ENCODE measurements around the gene DMRT3.
"Not testable (repeated sequence)": the region's sequence is repeated elsewhere in the genome, so short reads cannot be mapped to it uniquely, and the experiment has no call there.

Gene DMRT3

DNA sequence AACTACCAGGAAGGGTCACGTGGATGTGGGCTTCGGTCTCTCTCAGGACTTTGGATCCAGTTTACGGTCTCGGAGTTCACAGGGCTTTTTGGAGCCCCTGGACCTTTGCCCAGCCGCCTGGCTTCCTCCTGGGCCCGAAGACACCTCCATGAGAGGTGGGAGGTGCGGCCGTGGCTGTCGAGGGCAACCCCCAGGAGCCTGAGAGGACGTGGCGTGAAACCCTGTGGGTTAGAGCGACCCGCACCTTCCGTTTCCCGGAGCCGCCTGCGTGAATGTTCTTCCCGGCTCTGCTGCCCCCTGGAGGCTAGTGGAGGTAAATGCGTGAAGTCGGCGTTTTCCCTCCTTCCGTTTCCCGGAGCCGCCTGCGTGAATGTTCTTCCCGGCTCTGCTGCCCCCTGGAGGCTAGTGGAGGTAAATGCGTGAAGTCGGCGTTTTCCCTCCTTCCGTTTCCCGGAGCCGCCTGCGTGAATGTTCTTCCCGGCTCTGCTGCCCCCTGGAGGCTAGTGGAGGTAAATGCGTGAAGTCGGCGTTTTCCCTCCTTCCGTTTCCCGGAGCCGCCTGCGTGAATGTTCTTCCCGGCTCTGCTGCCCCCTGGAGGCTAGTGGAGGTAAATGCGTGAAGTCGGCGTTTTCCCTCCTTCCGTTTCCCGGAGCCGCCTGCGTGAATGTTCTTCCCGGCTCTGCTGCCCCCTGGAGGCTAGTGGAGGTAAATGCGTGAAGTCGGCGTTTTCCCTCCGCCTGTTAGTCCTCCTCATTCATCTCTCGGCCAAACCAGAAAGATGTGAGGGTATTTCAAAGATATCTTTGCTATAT is 22.1 kb downstream of the DMRT3 start:
- not testable (repeated sequence) for DNase-seq (ENCODE audit: low read depth)

- DNase-seq (ENCODE audit: low read depth), result no peak
These were observed 25.4 kb downstream of the DMRT3 start for GRCh38 chr9:1001838-1002237.

DNA sequence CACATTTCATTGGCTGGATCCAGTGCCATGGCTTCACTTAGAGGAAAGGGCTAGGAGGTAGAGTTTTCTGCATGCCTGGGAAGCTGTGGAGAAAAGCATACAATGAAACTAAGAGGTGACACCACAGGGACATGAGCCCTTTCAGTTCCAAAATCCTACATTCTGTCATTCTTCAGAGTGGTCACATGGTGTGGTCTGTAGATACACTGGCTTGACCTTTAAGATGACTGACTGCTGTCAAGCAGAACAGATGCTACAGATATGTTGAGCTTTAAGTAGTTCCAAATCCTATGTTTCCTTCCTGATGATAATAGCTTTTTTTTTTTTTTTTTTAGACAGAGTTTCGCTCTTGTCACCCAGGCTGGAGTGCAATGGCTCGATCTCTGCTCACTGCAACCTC is 26.2 kb downstream of the DMRT3 start:
- DNase-seq (ENCODE audit: low read depth), result no peak

- DNase-seq (ENCODE audit: low read depth), result peak; percentile 41
These were observed 28.7 kb downstream of the DMRT3 start for GRCh38 chr9:1005043-1005667.

- no peak for DNase-seq (ENCODE audit: low read depth)
These were observed 30.9 kb downstream of the DMRT3 start for GRCh38 chr9:1007312-1007711.

GRCh38 chr9:1008216-1008615 is 31.8 kb downstream of the DMRT3 start:
- DNase-seq (ENCODE audit: low read depth), result no peak

- peak; percentile 59 for DNase-seq (ENCODE audit: low read depth)
These were observed 32.7 kb downstream of the DMRT3 start for GRCh38 chr9:1009101-1009707.

- no peak for DNase-seq (ENCODE audit: low read depth)
These were observed 36.6 kb downstream of the DMRT3 start for GRCh38 chr9:1013021-1013420.

- no peak for DNase-seq (ENCODE audit: low read depth)
These were observed 37.8 kb downstream of the DMRT3 start for GRCh38 chr9:1014225-1014624.

GRCh38 chr9:1014640-1015039 is 38.2 kb downstream of the DMRT3 start:
- DNase-seq (ENCODE audit: low read depth), result no peak

DNA sequence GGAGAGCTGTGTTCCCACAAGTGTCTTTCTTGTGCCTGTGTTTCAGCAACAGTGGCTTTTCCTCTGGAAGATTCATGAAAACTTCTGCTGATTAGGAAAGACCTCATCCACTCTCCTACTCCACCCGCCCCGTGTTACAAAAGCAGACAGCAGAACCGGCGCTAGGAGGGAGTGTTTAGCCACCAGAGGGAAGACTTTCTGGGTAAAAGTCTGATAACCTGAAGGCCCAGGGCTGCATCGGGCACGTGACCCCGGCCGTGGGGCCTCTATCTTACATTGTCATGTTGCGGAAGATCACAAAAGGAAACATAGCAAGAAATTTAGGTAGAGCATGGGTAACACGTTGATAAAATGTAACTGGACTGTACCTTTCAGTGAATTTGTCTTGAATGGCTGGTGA is 41.7 kb downstream of the DMRT3 start:
- no peak for DNase-seq (ENCODE audit: low read depth)

DNA sequence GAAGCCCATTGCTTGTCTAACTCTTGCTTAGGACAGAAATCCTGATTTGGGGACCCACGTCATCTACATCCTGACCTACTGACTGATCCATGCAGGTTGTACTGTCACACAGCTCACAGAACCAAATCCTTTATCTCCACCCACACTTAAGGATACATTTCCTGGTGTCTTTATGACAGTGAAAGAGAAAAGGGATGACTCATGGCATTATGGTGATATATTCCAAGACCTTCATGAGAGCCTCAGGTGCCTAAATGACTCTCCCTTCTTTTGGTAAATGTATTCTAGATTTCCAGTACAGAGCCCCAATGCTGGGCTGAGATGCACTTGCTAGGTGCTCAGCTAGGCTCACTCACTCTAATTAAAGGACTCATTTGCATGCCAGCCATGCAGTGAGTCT is 47.7 kb downstream of the DMRT3 start:
- no peak for DNase-seq (ENCODE audit: low read depth)

GRCh38 chr9:1025131-1025530 is 48.7 kb downstream of the DMRT3 start:
- DNase-seq (ENCODE audit: low read depth), result no peak

DNA sequence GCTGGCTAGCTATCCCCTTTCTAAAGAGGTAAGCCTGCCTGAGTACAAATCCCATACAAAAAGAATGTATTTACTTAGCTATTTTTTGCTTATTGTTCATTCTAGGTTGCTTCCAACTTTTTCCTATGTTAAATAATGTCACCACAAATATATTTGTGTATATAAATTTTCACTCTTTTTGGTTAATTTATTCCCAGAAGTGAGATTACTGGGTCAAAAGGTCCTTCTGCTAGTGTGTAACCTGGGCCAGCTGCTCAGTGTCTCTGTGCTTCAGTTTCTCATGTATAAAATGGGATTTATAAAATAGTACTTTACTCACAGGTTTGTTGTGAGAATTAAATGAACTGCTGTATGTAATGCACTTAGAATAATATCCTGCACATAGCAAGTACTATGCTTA is 49.8 kb downstream of the DMRT3 start:
- no peak for DNase-seq (ENCODE audit: low read depth)

DNA sequence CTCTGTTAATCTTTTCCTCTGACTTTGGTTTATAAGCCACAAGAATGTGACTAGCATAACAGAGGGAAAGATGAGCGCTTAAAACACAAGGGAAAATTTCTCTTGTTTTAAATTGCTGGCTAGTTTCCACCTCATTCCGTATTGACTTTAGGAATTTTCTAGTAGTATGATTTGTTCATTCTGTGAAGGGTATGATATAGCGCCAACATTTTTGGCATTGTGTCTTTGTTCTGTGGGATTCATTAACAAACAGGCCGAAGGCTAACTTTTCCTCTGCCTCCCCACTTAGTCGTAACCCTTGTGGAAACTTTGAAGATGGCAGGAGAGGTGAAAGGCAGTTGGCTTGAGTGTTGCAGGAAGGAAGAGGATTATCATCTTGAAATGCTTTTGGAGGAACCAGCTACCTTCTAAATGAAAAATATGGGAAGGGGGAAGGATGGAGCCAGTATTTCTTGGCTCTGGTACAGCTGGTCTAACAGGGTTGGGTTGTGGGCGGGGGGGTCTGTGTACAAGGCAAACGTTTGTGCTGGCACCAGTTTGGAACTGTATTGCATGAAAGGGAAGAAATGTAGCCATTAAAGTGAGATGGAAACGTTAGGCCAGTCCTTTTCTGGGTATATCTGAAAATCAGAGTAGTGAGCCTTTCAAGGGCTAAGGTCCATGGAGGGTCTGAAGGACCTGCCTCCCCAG is 52.2 kb downstream of the DMRT3 start:
- DNase-seq (ENCODE audit: low read depth), result no peak

- DNase-seq (ENCODE audit: low read depth), result no peak
These were observed 55.6 kb downstream of the DMRT3 start for GRCh38 chr9:1031951-1032601.

DNA sequence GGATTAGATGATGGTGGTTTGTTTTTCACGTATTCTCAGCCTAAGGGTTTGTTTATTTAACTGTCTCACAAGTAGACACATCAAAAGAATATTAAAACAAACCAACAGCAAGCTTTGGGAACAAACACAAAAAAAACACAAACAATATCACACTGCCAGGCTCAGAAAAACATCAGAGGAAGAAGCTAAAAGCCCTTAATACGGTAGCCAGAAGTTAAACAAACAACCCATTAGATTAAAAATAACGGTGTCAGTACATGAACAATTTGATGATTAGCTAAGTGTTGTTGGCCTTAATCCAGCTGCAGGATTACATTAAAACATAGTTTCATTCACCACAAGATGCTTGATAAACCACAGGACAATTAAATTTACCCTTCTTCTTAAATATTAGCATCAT is 57.8 kb downstream of the DMRT3 start:
- DNase-seq (ENCODE audit: low read depth), result no peak

DNA sequence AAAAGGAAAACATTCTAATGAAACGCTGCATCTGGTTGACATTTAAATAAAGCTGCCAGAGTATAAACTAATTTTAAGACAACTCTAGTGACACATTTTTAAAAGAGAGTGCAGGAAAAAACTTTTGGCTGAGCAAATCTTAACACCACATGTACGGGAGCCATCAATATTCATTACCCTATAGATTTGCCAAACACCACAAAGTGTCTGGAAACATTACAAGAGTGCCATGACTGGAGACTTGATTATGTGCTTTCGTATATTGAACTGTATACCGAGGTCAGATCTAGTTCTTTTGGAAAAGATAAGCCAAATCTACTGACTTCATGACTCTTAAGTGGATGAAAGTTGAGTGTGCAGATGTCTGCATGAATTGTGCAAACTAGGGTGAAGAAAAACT is 63.1 kb downstream of the DMRT3 start:
- DNase-seq (ENCODE audit: low read depth), result no peak
